Caco-2 (cell line): ENCODE results near the gene MRPL11. TPM values are rescaled to one million over a fixed set of nuclear protein-coding genes. Genes with fewer than 3 reads are reported as not detected.

Experiments used
- BruUV-seq: library from RNA; stranded (reverse); fragments of 400-500 nt; replicated peaks from 2 replicates; lab custom pipeline; 2021; lab: Mats Ljungman, UMichigan
- CTCF ChIA-PET: fragments of 300-600 bp; sonication (Branson Sonifier 250); formaldehyde crosslinking; loops from one replicate; lab custom pipeline; 2022; ENCODE audit warnings: antibody characterized with exemption; lab: Charles Lee
- POLR2A ChIA-PET: fragments of 300-600 bp; sonication (Branson Sonifier 250); formaldehyde crosslinking; loops from one replicate; lab custom pipeline; 2022; ENCODE audit warnings: antibody characterized with exemption; lab: Charles Lee
- DNase-seq, 2 experiments: peaks; one replicate each; pipeline versions ENCODE4 v3.0.0 to v3.0.0-alpha.2; 2020 to 2022
- H3K27me3 ChIP-seq: replicated peaks from 2 replicates; pipeline ENCODE4 v1.6.0; 2011; ENCODE audit warnings: low read length; ENCODE audit not compliant: control insufficient read depth, insufficient read depth
- H3K36me3 ChIP-seq: 2 replicates; pipeline ENCODE4 v1.5.1; 2011; ENCODE audit warnings: low read length; ENCODE audit not compliant: control insufficient read depth, insufficient read depth
- H3K4me1 ChIP-seq: fragments of 250-450 bp; sonication (Bioruptor Pico); 2 replicates; pipeline ENCODE4 v1.5.1; 2020; ENCODE audit warnings: mild to moderate bottlenecking
- H3K4me3 ChIP-seq: 2 replicates; pipeline ENCODE4 v1.5.1; 2011; ENCODE audit warnings: low read depth, mild to moderate bottlenecking, control low read depth, low read length
- H3K9me3 ChIP-seq: fragments of 250-450 bp; sonication (Bioruptor Pico); 2 replicates; pipeline ENCODE4 v1.5.1; 2020; ENCODE audit warnings: mild to moderate bottlenecking, moderate library complexity
- H3K27ac Mint-ChIP-seq: one replicate; pipeline ENCODE4 v1.8.0; 2022; ENCODE audit warnings: mixed read lengths; ENCODE audit not compliant: unreplicated experiment
- H3K27me3 Mint-ChIP-seq: one replicate; pipeline ENCODE4 v1.8.0; 2022; ENCODE audit warnings: mixed read lengths; ENCODE audit not compliant: insufficient read depth, unreplicated experiment
- H3K36me3 Mint-ChIP-seq: one replicate; pipeline ENCODE4 v1.8.0; 2022; ENCODE audit warnings: mild to moderate bottlenecking, mixed read lengths; ENCODE audit not compliant: insufficient read depth, unreplicated experiment
- H3K4me1 Mint-ChIP-seq: one replicate; pipeline ENCODE4 v1.8.0; 2022; ENCODE audit warnings: low read depth, mixed read lengths; ENCODE audit not compliant: unreplicated experiment
- H3K4me3 Mint-ChIP-seq: one replicate; pipeline ENCODE4 v1.8.0; 2022; ENCODE audit warnings: mild to moderate bottlenecking, moderate library complexity, mixed read lengths; ENCODE audit not compliant: unreplicated experiment
- H3K9me3 Mint-ChIP-seq: one replicate; pipeline ENCODE4 v1.8.0; 2022; ENCODE audit warnings: mixed read lengths; ENCODE audit not compliant: unreplicated experiment
- intact Hi-C: fragments of 100-400 bp; cut with micrococcal nuclease; formaldehyde crosslinking; loops from one replicate; pipeline ENCODE4 v1.10.0; 2022; ENCODE audit not compliant: unreplicated experiment
- total RNA-seq: library from RNA; stranded (reverse); gene quantifications from 2 replicates; pipeline ENCODE4 v1.2.3, GENCODE V29; 2022
- TF ChIP-seq, protein P1 (sequence below), 2 experiments: fragments of 200-600 bp in 1 of 2; IDR thresholded peaks; 1 replicate in 1 of 2; 2 replicates in 1 of 2; pipeline versions ENCODE4 v1.5.1 to v1.8.0; 2011 to 2022; ENCODE audit warnings: antibody characterized with exemption in 1 of 2, control low read depth in 1 of 2, inconsistent platforms in 1 of 2, low read depth in 1 of 2, low read length in 1 of 2, mild to moderate bottlenecking in 1 of 2, moderate library complexity in 1 of 2; ENCODE audit not compliant: insufficient read depth in 1 of 2, severe bottlenecking in 1 of 2, unreplicated experiment in 1 of 2

The MRPL11 gene
- total RNA-seq, 1 experiment from 2014 or later: 206 TPM

DNA sequence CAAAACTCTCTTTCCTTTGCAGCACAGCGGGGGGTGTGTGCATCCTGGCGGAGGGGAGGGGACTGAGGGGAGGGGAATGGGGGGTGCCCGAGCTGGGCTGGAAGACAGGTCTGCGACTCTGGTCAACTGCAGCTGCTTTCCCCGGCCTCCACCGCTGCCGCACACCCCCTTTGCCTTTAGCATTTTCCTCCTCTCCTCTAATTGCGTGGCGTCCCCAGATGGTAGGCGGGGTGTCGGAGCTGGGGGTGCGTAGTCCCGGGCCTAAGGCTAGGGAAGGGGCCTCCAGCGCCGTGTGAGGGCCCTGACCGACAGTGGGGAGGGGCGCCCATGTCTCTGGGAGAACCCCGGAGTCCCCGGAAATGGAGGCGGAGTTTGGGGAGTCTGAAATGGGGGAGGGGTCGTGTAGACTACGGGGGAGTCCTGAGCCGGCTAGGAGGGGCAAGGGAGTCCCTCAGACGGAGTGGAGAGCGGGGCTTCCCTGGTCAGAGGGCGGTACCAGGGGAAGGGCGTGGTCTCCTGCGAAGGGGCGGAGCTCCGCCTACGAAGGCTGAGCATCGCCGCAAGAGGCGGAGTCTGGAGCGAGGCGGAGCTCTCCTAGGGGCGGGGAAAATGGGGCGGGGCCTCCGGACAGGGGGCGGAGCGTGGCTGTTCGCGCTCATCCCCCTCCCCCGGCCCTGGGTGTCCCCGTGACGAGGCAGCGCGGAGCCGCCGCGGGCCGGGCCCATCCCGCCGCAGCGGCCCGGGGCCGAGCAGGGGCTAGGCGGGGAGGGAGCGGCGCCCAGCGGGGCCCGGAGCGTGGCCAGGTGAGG is 27.8 kb upstream of the MRPL11 start, which contains the start of gene PELI3:
TSS of gene PELI3 (plus strand) at position 681 of the 809 bp plus-strand sequence. CDS start 1,224 bp downstream, outside the sequence.
- Mint-ChIP-seq H3K27ac (peak within 1 kb of the TSS; percentile 62), H3K36me3 (peaks cover 11% of the 10 kb centered on the region), H3K4me3 (peak within 1 kb of the TSS; percentile 90), H3K4me1 (peaks cover 17% of the 10 kb centered on the region), H3K9me3 (peaks cover 17% of the 10 kb centered on the region), H3K27me3 (no peaks in the 10 kb centered on the region)
- Histone ChIP-seq H3K4me3 (peak within 1 kb of the TSS; percentile 66), H3K4me1 (peaks cover 19% of the 10 kb centered on the region), H3K36me3 (no peaks in the 10 kb centered on the region), H3K27me3 (no peaks in the 10 kb centered on the region; the same call in 1 of the 2 replicates), H3K9me3 (peaks cover 4% of the 10 kb centered on the region; the same call in 1 of the 2 replicates)
- no TSS peak for BruUV-seq
- CTCF ChIA-PET: interaction anchor here (0.6 to 3.9 kb wide), 29 partner anchors 10 to 1049 kb away, joined by 3 to 65 read pairs (median 4); partner anchors contain the start of genes CCDC87, DPP3, MRPL11 and NPAS4
- POLR2A ChIA-PET: interaction anchor here (0.5 to 3.1 kb wide), 26 partner anchors 11 to 1571 kb away, joined by 3 to 98 read pairs (median 6); partner anchors contain the start of genes BBS1, DPP3, MRPL11 and RBM4
- TF ChIP-seq, protein P1, sequence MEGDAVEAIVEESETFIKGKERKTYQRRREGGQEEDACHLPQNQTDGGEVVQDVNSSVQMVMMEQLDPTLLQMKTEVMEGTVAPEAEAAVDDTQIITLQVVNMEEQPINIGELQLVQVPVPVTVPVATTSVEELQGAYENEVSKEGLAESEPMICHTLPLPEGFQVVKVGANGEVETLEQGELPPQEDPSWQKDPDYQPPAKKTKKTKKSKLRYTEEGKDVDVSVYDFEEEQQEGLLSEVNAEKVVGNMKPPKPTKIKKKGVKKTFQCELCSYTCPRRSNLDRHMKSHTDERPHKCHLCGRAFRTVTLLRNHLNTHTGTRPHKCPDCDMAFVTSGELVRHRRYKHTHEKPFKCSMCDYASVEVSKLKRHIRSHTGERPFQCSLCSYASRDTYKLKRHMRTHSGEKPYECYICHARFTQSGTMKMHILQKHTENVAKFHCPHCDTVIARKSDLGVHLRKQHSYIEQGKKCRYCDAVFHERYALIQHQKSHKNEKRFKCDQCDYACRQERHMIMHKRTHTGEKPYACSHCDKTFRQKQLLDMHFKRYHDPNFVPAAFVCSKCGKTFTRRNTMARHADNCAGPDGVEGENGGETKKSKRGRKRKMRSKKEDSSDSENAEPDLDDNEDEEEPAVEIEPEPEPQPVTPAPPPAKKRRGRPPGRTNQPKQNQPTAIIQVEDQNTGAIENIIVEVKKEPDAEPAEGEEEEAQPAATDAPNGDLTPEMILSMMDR (IDR thresholded peaks at IDR 0.05; ENCODE audit: insufficient read depth in 1 of 2, low read depth in 1 of 2, low read length in 1 of 2, severe bottlenecking in 1 of 2, unreplicated experiment in 1 of 2): no peak
- intact Hi-C loops: loop anchor here (1.0 kb wide), 3 partner anchors 14 to 48 kb away; partner anchors contain the start of gene DPP3
- peak; percentile 97 for DNase-seq

DNA sequence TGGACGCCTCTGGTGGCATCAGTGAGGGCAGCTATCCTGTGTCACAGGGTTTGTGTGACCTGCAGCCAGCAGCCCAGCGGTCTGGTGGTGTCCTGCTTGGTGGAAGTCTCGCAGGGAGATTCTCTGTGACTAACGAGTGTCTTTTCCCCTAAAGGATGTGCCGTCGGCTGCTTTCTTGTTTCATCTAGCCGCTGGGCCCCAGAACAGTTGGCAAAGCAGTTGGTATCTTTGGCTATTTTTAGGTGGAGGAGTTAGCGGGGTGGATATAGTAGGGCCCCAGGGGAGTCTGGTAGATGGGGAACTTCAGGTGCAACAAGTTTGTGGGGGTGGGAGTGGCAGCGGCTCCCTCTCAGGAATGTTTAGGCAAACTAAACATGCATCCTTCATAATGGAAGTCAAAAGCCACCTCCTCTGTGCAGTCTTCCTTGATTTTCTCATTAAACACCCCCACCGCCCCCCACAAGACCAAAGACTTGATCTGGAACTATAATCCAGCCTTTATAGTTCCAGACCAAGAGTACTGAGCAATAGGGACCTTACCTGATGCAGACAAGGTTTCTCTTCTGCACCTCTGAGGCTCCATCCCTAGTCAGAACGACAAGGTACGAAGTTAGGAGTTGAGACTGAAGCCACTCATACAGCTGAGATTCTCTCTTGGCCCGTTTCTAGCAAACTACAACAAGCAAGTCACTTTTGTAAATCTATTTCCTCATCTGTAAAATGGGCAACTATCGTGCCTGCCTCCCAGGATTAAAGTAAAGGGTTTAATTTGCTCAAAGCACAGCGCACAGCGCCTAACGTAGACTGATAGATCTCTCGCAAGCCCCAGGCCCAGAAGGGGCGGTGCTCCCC is 27.0 kb upstream of the MRPL11 start:
- H3K9me3 ChIP-seq: peaks cover 4% of the 10 kb centered on the region; the same call in 1 of the 2 replicates
- no TSS peak for BruUV-seq
- DNase-seq: no peak
- H3K27me3 ChIP-seq: no peaks in the 10 kb centered on the region; the same call in 1 of the 2 replicates
- peak overlapping the region; percentile 90 for H3K4me3 Mint-ChIP-seq
- H3K4me3 ChIP-seq: no peak overlapping the region
- no peaks in the 10 kb centered on the region for H3K27me3 Mint-ChIP-seq
- H3K4me1 ChIP-seq: peaks cover 19% of the 10 kb centered on the region
- peaks cover 17% of the 10 kb centered on the region for H3K4me1 Mint-ChIP-seq
- intact Hi-C loops: loop anchor here (1.0 kb wide), 3 partner anchors 15 to 47 kb away; partner anchors contain the start of gene DPP3
- TF ChIP-seq, protein P1 (IDR thresholded peaks at IDR 0.05; ENCODE audit: insufficient read depth in 1 of 2, low read depth in 1 of 2, low read length in 1 of 2, severe bottlenecking in 1 of 2, unreplicated experiment in 1 of 2): no peak
- ChIA-PET CTCF (interaction anchor here (0.9 to 3.4 kb wide), 7 partner anchors 26 to 213 kb away, joined by 4 to 65 read pairs (median 10); partner anchors contain the start of genes CCDC87, MRPL11 and RBM4B), POLR2A (interaction anchor here (1.1 to 3.1 kb wide), 2 partner anchors 14 to 150 kb away, joined by 16 to 98 read pairs; partner anchors contain the start of gene DPP3)
- H3K36me3 ChIP-seq: no peaks in the 10 kb centered on the region
- peaks cover 11% of the 10 kb centered on the region for H3K36me3 Mint-ChIP-seq
- peak overlapping the region; percentile 62 for H3K27ac Mint-ChIP-seq
- peaks cover 17% of the 10 kb centered on the region for H3K9me3 Mint-ChIP-seq
